ENCODE data around the gene GPR78. TPM values are rescaled to one million over a fixed set of nuclear protein-coding genes. Genes with fewer than 3 reads are reported as not detected.

Gene GPR78
- polyA plus RNA-seq (2012; rRNA removed): not detected in 2 replicates
- not detected in 2 replicates for polyA plus RNA-seq (2012; cell fraction: cytosol; rRNA removed)
- not detected in 2 replicates for polyA plus RNA-seq (2012; cell fraction: nucleus; rRNA removed)

DNA sequence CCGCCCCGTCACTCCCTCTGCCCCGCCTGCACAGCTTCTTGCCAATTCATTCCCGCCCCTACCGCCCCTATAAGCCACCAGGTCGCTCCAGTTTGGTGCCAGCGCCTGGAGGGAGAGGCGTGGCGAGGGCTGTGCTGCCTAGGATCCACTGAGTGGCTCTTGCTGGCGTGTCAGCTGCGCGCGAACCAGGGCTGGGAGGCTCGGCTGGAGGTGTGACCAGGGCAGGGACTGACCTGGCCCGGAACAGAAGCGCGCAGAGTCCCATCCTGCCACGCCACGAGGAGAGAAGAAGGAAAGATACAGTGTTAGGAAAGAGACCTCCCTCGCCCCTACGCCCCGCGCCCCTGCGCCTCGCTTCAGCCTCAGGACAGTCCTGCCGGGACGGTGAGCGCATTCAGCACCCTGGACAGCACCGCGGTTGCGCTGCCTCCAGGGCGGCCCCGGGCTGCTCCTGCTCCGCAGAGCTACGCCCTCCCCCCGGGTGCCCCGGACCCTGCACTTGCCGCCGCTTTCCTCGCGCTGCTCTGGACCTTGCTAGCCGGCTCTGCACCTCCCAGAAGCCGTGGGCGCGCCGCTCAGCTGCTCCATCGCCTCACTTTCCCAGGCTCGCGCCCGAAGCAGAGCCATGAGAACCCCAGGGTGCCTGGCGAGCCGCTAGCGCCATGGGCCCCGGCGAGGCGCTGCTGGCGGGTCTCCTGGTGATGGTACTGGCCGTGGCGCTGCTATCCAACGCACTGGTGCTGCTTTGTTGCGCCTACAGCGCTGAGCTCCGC is at the start of gene GPR78:
Gene GPR78 (plus strand): TSS at position 72 of the 773 bp plus-strand sequence. CDS start 591 bp downstream, at position 663.
- no peaks in the 10 kb centered on the region for H3K9me3 ChIP-seq
- H3K9ac ChIP-seq: no peak within 1 kb of the TSS
- H3K9me2 ChIP-seq: no peaks in the 10 kb centered on the region
- ChIA-PET POLR2A (no interaction called here), CTCF (interaction anchor here (0.7 to 1.0 kb wide), 3 partner anchors 10 to 112 kb away, joined by 3 read pairs; no protein-coding TSS in a partner anchor)
- TF ChIP-seq ELF1 (IDR thresholded peaks at IDR 0.05) (no peak), REST (IDR thresholded peaks at IDR 0.05; ENCODE audit: low read depth, low read length) (peak; percentile 98)
- no peaks in the 10 kb centered on the region for H3F3A ChIP-seq (replicated peaks; ENCODE audit: insufficient read depth)
- H3K4me3 ChIP-seq (ENCODE audit: low read depth in 2 of 2, low read length in 1 of 2): no peak within 1 kb of the TSS
- no peaks in the 10 kb centered on the region for H3K79me2 ChIP-seq (ENCODE audit: insufficient read depth)
- WGBS (ENCODE audit: low lambda C conversion rate): 7% methylated on average over 35 of the region's 63 CpGs
- H3K4me2 ChIP-seq: no peak within 1 kb of the TSS
- no peak within 1 kb of the TSS for H3K27ac ChIP-seq (ENCODE audit: low read depth in 2 of 2, low read length in 1 of 2)
- H2AFZ ChIP-seq (ENCODE audit: low read depth): no peak within 1 kb of the TSS
- peak; percentile 82 for DNase-seq
- H4K20me1 ChIP-seq (ENCODE audit: insufficient read depth): no peaks in the 10 kb centered on the region
- H3K36me3 ChIP-seq (replicated peaks in 1 of 2; ENCODE audit: control insufficient read depth in 1 of 2, insufficient read depth in 2 of 2, low read length in 1 of 2): no peaks in the 10 kb centered on the region
- peaks cover 0 to 4% of the 10 kb centered on the region in 2 experiments; a peak in 1 of 4 replicates for H3K4me1 ChIP-seq (ENCODE audit: control insufficient read depth in 1 of 2, insufficient read depth in 2 of 2, low read depth in 1 of 2, low read length in 1 of 2)
- H3K27me3 ChIP-seq (ENCODE audit: insufficient read depth): no peaks in the 10 kb centered on the region; the same call in 1 of the 2 replicates

GRCh38 chr4:8532245-8532781 is 47.9 kb upstream of the GPR78 start:
- H3K9me3 ChIP-seq: no peaks in the 10 kb centered on the region
- no peak overlapping the region for H2AFZ ChIP-seq (ENCODE audit: low read depth)
- no peak overlapping the region for H3K9ac ChIP-seq
- no peaks in the 10 kb centered on the region for H4K20me1 ChIP-seq (ENCODE audit: insufficient read depth)
- H3K9me2 ChIP-seq: no peaks in the 10 kb centered on the region
- TF ChIP-seq GABPA (IDR thresholded peaks at IDR 0.05; ENCODE audit: low read depth) (no peak), TAF1 (IDR thresholded peaks at IDR 0.05; ENCODE audit: borderline replicate concordance, low read depth, low read length) (no peak), ZBTB33 (IDR thresholded peaks at IDR 0.05; ENCODE audit: borderline replicate concordance, low read depth) (no peak), NFIC (IDR thresholded peaks at IDR 0.05; ENCODE audit: borderline replicate concordance) (no peak), MXI1 (IDR thresholded peaks at IDR 0.05; ENCODE audit: low read depth, low read length) (no peak), RCOR1 (IDR thresholded peaks at IDR 0.05; ENCODE audit: low read length) (no peak), SMC3 (IDR thresholded peaks at IDR 0.05; ENCODE audit: low read depth, low read length) (no peak), YY1 (IDR thresholded peaks at IDR 0.05; ENCODE audit: low read depth) (no peak), USF1 (IDR thresholded peaks at IDR 0.05; ENCODE audit: borderline replicate concordance, low read depth) (no peak), RXRA (IDR thresholded peaks at IDR 0.05; ENCODE audit: borderline replicate concordance, low read depth) (no peak), MEF2A (IDR thresholded peaks at IDR 0.05; ENCODE audit: borderline replicate concordance, low read depth) (no peak)
- POLR2A ChIA-PET: no interaction called here
- no peaks in the 10 kb centered on the region; a peak in 1 of 4 replicates for H3K4me1 ChIP-seq (ENCODE audit: control insufficient read depth in 1 of 2, insufficient read depth in 2 of 2, low read depth in 1 of 2, low read length in 1 of 2)
- H3K36me3 ChIP-seq (replicated peaks in 1 of 2; ENCODE audit: control insufficient read depth in 1 of 2, insufficient read depth in 2 of 2, low read length in 1 of 2): no peaks in the 10 kb centered on the region
- CTCF ChIA-PET: interaction anchor here (0.7 kb wide), 1 partner anchor 15 kb away, joined by 3 read pairs; no protein-coding TSS in a partner anchor
- DNase-seq: no peak
- no peaks in the 10 kb centered on the region for H3K79me2 ChIP-seq (ENCODE audit: insufficient read depth)
- 63% methylated on average over 5 of the region's 5 CpGs for WGBS (ENCODE audit: low lambda C conversion rate)
- H3K27me3 ChIP-seq (ENCODE audit: insufficient read depth): no peaks in the 10 kb centered on the region
- no peaks in the 10 kb centered on the region for H3F3A ChIP-seq (replicated peaks; ENCODE audit: insufficient read depth)
- H3K4me3 ChIP-seq (ENCODE audit: low read depth in 2 of 2, low read length in 1 of 2): no peak overlapping the region
- no peak overlapping the region for H3K27ac ChIP-seq (ENCODE audit: low read depth in 2 of 2, low read length in 1 of 2)
- no peak overlapping the region for H3K4me2 ChIP-seq

Measured in SK-N-SH (cell line).